Measurements from ENCODE around the gene MPIG6B. TPM values are rescaled to one million over a fixed set of nuclear protein-coding genes. Genes with fewer than 3 reads are reported as not detected.
A peak's percentile ranks its signal among the peaks of the same experiment; 100 is the strongest.

Gene MPIG6B
- total RNA-seq, 1 experiment from 2014 or later: not detected

- H3K9ac ChIP-seq (ENCODE audit: extremely low read depth, insufficient read length, low read length): no peak overlapping the region
- peak; percentile 56 for DNase-seq
These were observed 42.0 kb upstream of the MPIG6B start for GRCh38 chr6:31681135-31681671.

More at GRCh38 chr6:31681135-31681671, 42.0 kb upstream of the MPIG6B start:
- no peak overlapping the region for H2AFZ ChIP-seq (ENCODE audit: low read length)
- TF ChIP-seq, protein P1, sequence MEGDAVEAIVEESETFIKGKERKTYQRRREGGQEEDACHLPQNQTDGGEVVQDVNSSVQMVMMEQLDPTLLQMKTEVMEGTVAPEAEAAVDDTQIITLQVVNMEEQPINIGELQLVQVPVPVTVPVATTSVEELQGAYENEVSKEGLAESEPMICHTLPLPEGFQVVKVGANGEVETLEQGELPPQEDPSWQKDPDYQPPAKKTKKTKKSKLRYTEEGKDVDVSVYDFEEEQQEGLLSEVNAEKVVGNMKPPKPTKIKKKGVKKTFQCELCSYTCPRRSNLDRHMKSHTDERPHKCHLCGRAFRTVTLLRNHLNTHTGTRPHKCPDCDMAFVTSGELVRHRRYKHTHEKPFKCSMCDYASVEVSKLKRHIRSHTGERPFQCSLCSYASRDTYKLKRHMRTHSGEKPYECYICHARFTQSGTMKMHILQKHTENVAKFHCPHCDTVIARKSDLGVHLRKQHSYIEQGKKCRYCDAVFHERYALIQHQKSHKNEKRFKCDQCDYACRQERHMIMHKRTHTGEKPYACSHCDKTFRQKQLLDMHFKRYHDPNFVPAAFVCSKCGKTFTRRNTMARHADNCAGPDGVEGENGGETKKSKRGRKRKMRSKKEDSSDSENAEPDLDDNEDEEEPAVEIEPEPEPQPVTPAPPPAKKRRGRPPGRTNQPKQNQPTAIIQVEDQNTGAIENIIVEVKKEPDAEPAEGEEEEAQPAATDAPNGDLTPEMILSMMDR (conservative IDR thresholded peaks at IDR 0.05): no peak
- Mint-ChIP-seq H3K4me1 (peaks cover 20 to 25% of the 10 kb centered on the region in 2 experiments), H3K4me3 (peak overlapping the region; percentile 76 to 89), H3K27me3 (ENCODE audit: low read depth) (peaks cover 29% of the 10 kb centered on the region), H3K27ac (peak overlapping the region in 1 of 3 experiments; percentile 57; a peak in 1 of 7 replicates), H3K9me3 (no peaks in the 10 kb centered on the region; a peak in 3 of 5 replicates), H3K36me3 (ENCODE audit: insufficient read depth in 1 of 3, low read depth in 3 of 3) (peaks cover under 1 to 8% (median 2%) of the 10 kb centered on the region in 3 experiments)
- no peak overlapping the region for H2BK5ac ChIP-seq (ENCODE audit: insufficient read length, low read length)
- no peak overlapping the region for H2BK15ac ChIP-seq (ENCODE audit: low read depth, low read length)
- H2AK5ac ChIP-seq (ENCODE audit: insufficient read length, low read length): no peak overlapping the region
- no peak overlapping the region for H2BK12ac ChIP-seq (ENCODE audit: insufficient read length, low read depth, low read length)
- H4K20me1 ChIP-seq (ENCODE audit: control insufficient read depth, insufficient read depth, insufficient read length): no peaks in the 10 kb centered on the region
- H3K9me3 ChIP-seq (ENCODE audit: control insufficient read depth, low read depth, low read length): no peaks in the 10 kb centered on the region
- peak overlapping the region; percentile 92 for H3K4me2 ChIP-seq (ENCODE audit: insufficient read depth, insufficient read length, low read length)
- no peak overlapping the region for H4K5ac ChIP-seq (ENCODE audit: insufficient read length, low read depth, low read length)
- no peak overlapping the region for H4K91ac ChIP-seq (ENCODE audit: insufficient read length, low read depth, low read length)
- H3K4ac ChIP-seq (ENCODE audit: low read depth, low read length): no peak overlapping the region
- H3K27me3 ChIP-seq (ENCODE audit: insufficient read depth, low read length): no peaks in the 10 kb centered on the region; the same call in 1 of the 2 replicates
- H3K14ac ChIP-seq (ENCODE audit: insufficient read depth, low read length): peak overlapping the region; percentile 26; the same call in 1 of the 2 replicates
- H3K23ac ChIP-seq (ENCODE audit: insufficient read length, low read depth, low read length): no peak overlapping the region
- H3K56ac ChIP-seq (ENCODE audit: insufficient read length, low read depth, low read length): no peak overlapping the region
- H3T11ph ChIP-seq (ENCODE audit: low read length): no peak overlapping the region
- no peaks in the 10 kb centered on the region for H3K79me2 ChIP-seq (ENCODE audit: insufficient read depth, low read length)
- no peak overlapping the region for H4K8ac ChIP-seq (replicated peaks; ENCODE audit: insufficient read length, low read depth, low read length)
- no peak overlapping the region for H2BK20ac ChIP-seq (ENCODE audit: low read depth, low read length, poor library complexity, severe bottlenecking)
- no peak overlapping the region for H3K27ac ChIP-seq (ENCODE audit: insufficient read length, low read depth, low read length)
- no peak overlapping the region for H2BK120ac ChIP-seq (ENCODE audit: low read depth, low read length, poor library complexity, severe bottlenecking)
- no peaks in the 10 kb centered on the region for H3K79me1 ChIP-seq (ENCODE audit: insufficient read depth, low read depth, low read length, poor library complexity, severe bottlenecking)
- H3K18ac ChIP-seq (ENCODE audit: insufficient read length, low read depth, low read length): peak overlapping the region; percentile 44
- peaks cover 18% of the 10 kb centered on the region for H3K23me2 ChIP-seq (ENCODE audit: insufficient read length, low read depth, low read length, poor library complexity, severe bottlenecking)
- no peaks in the 10 kb centered on the region for H3K4me1 ChIP-seq (ENCODE audit: insufficient read depth, low read length)
- WGBS (ENCODE audit: extremely low coverage, insufficient read length, low lambda C conversion rate): no CpG with 5 or more reads among the region's 40 CpGs
